Activated T-cell treated with anti-CD3 and anti-CD28 coated beads, Interleukin-2, amount 50 U/mL, for 72 hours (primary cell): ENCODE results near the gene UBE2Q1. TPM values are rescaled to one million over a fixed set of nuclear protein-coding genes. Genes with fewer than 3 reads are reported as not detected.

Source experiments
- ATAC-seq, 2 donors: fragments of 150-1000 bp; cut with Tn5 transposase; replicated peaks in 1 of 2; 2 replicates each; pipeline ENCODE4 v1.10.0; 2021; ENCODE audit warnings: moderate library complexity in 2 of 2, mild to moderate bottlenecking in 1 of 2
- DNase-seq, 2 donors: peaks; one replicate each; pipeline ENCODE4 v3.0.0; 2021 to 2022; ENCODE audit warnings: mixed read lengths in 1 of 2
- H3K27ac Mint-ChIP-seq: one replicate; pipeline ENCODE4 v1.8.0; 2022; ENCODE audit warnings: mild to moderate bottlenecking, moderate library complexity, mixed read lengths
- H3K27me3 Mint-ChIP-seq: one replicate; pipeline ENCODE4 v1.8.0; 2022; ENCODE audit warnings: low read depth, mixed read lengths
- H3K36me3 Mint-ChIP-seq, 2 donors: one replicate each; pipeline ENCODE4 v1.8.0; 2022; ENCODE audit warnings: mixed read lengths in 2 of 2, mild to moderate bottlenecking in 1 of 2; ENCODE audit not compliant: insufficient read depth in 2 of 2
- H3K4me1 Mint-ChIP-seq: one replicate; pipeline ENCODE4 v1.8.0; 2022; ENCODE audit warnings: low read depth, mixed read lengths
- H3K4me3 Mint-ChIP-seq, 2 donors: one replicate each; pipeline ENCODE4 v1.8.0; 2022; ENCODE audit warnings: mild to moderate bottlenecking in 2 of 2, mixed read lengths in 2 of 2, moderate library complexity in 2 of 2
- H3K9me3 Mint-ChIP-seq, 2 donors: one replicate each; pipeline ENCODE4 v1.8.0; 2022; ENCODE audit warnings: mixed read lengths in 2 of 2
- total RNA-seq, 2 donors: library from RNA; stranded (reverse); gene quantifications; one replicate each; pipeline ENCODE4 v1.2.3, GENCODE V29; 2022

Gene UBE2Q1
- total RNA-seq, 2 donors from 2014 or later, result 99.6 to 102 TPM

GRCh38 chr1:154573168-154573510 lies 14.7 kb upstream of the UBE2Q1 start:
- no peaks in the 10 kb centered on the region for H3K36me3 Mint-ChIP-seq
- ATAC-seq, result peak; percentile 5 to 8

GRCh38 chr1:154572468-154573167 lies 14.2 kb upstream of the UBE2Q1 start:
- Mint-ChIP-seq H3K27ac (no peak overlapping the region), H3K36me3 (no peaks in the 10 kb centered on the region), H3K4me3 (no peak overlapping the region), H3K27me3 (peaks cover 15% of the 10 kb centered on the region), H3K9me3 (no peaks in the 10 kb centered on the region), H3K4me1 (peaks cover 7% of the 10 kb centered on the region)
- ATAC-seq, result peak; percentile 2 to 11
- DNase-seq, result no peak

More at GRCh38 chr1:154573168-154573510, 14.7 kb upstream of the UBE2Q1 start:
- Mint-ChIP-seq H3K9me3 (no peaks in the 10 kb centered on the region), H3K27ac (no peak overlapping the region), H3K27me3 (peaks cover 10% of the 10 kb centered on the region), H3K4me3 (no peak overlapping the region), H3K4me1 (peaks cover 2% of the 10 kb centered on the region)
- no peak for DNase-seq

GRCh38 chr1:154571964-154572288 lies 13.5 kb upstream of the UBE2Q1 start:
- DNase-seq (no peak), ATAC-seq (no peak)
- H3K36me3 Mint-ChIP-seq, result no peaks in the 10 kb centered on the region
- peak overlapping the region; percentile 38 for H3K27ac Mint-ChIP-seq
- peaks cover 10% of the 10 kb centered on the region for H3K4me1 Mint-ChIP-seq
- H3K4me3 Mint-ChIP-seq, result no peak overlapping the region
- peaks cover 22% of the 10 kb centered on the region for H3K27me3 Mint-ChIP-seq
- H3K9me3 Mint-ChIP-seq, result no peaks in the 10 kb centered on the region

GRCh38 chr1:154571244-154571963 lies 12.9 kb upstream of the UBE2Q1 start:
- Mint-ChIP-seq H3K36me3 (no peaks in the 10 kb centered on the region), H3K4me3 (no peak overlapping the region), H3K4me1 (peaks cover 10% of the 10 kb centered on the region), H3K27me3 (peaks cover 27% of the 10 kb centered on the region), H3K27ac (no peak overlapping the region), H3K9me3 (no peaks in the 10 kb centered on the region)
- DNase-seq, result no peak
- no peak for ATAC-seq

- Mint-ChIP-seq H3K4me3 (peak overlapping the region; percentile 71 to 74), H3K27me3 (peaks cover 29% of the 10 kb centered on the region), H3K36me3 (no peaks in the 10 kb centered on the region), H3K9me3 (no peaks in the 10 kb centered on the region), H3K27ac (no peak overlapping the region), H3K4me1 (peaks cover 10% of the 10 kb centered on the region)
- no peak for DNase-seq
- ATAC-seq, result no peak
Observed at GRCh38 chr1:154568157-154568815, 9.8 kb upstream of the UBE2Q1 start.

- H3K4me1 Mint-ChIP-seq, result peaks cover 10% of the 10 kb centered on the region
- no peaks in the 10 kb centered on the region for H3K36me3 Mint-ChIP-seq
- peaks cover 29% of the 10 kb centered on the region for H3K27me3 Mint-ChIP-seq
- peak; percentile 80 to 85 for DNase-seq
- peak; percentile 88 for ATAC-seq
- no peak within 1 kb of the TSS for H3K27ac Mint-ChIP-seq
- H3K4me3 Mint-ChIP-seq, result peak within 1 kb of the TSS; percentile 71 to 74
- H3K9me3 Mint-ChIP-seq, result no peaks in the 10 kb centered on the region
Observed at GRCh38 chr1:154567386-154568156, 9.1 kb upstream of the UBE2Q1 start, which contains the start of gene CHRNB2. CHRNB2 (plus strand) TSS chr1:154567778; CDS start chr1:154568045, 267 bp downstream.

GRCh38 chr1:154565876-154566275 lies 7.4 kb upstream of the UBE2Q1 start:
- H3K27me3 Mint-ChIP-seq, result peaks cover 21% of the 10 kb centered on the region
- peaks cover 10% of the 10 kb centered on the region for H3K4me1 Mint-ChIP-seq
- no peaks in the 10 kb centered on the region for H3K9me3 Mint-ChIP-seq
- H3K36me3 Mint-ChIP-seq, result no peaks in the 10 kb centered on the region
- no peak overlapping the region for H3K4me3 Mint-ChIP-seq
- DNase-seq (no peak), ATAC-seq (no peak)
- H3K27ac Mint-ChIP-seq, result no peak overlapping the region

- DNase-seq (peak; percentile 85), ATAC-seq (peak; percentile 50 to 51)
- Mint-ChIP-seq H3K4me3 (peak overlapping the region; percentile 83 to 98), H3K27ac (peak overlapping the region; percentile 76), H3K4me1 (peaks cover 40% of the 10 kb centered on the region), H3K36me3 (peaks cover 7 to 18% of the 10 kb centered on the region in 2 donors), H3K27me3 (no peaks in the 10 kb centered on the region), H3K9me3 (no peaks in the 10 kb centered on the region)
Observed at GRCh38 chr1:154559466-154560044, 1.1 kb upstream of the UBE2Q1 start.

- no peaks in the 10 kb centered on the region for H3K27me3 Mint-ChIP-seq
- peaks cover 42% of the 10 kb centered on the region for H3K4me1 Mint-ChIP-seq
- H3K36me3 Mint-ChIP-seq, result peaks cover 7 to 20% of the 10 kb centered on the region in 2 donors
- peak overlapping the region; percentile 83 to 98 for H3K4me3 Mint-ChIP-seq
- peak; percentile 95 to 96 for ATAC-seq
- no peaks in the 10 kb centered on the region for H3K9me3 Mint-ChIP-seq
- DNase-seq, result peak; percentile 100
- peak overlapping the region; percentile 88 for H3K27ac Mint-ChIP-seq
Observed at GRCh38 chr1:154558720-154559465, 431 bp upstream of the UBE2Q1 start.

- Mint-ChIP-seq H3K27ac (peak overlapping the region; percentile 88), H3K4me1 (peaks cover 50% of the 10 kb centered on the region), H3K36me3 (peaks cover 7 to 28% of the 10 kb centered on the region in 2 donors), H3K4me3 (peak overlapping the region; percentile 91 to 96), H3K9me3 (no peaks in the 10 kb centered on the region), H3K27me3 (no peaks in the 10 kb centered on the region)
- no peak for ATAC-seq
- no peak for DNase-seq
Observed at GRCh38 chr1:154557248-154557938, 1.1 kb downstream of the UBE2Q1 start.

- no peak for DNase-seq
- Mint-ChIP-seq H3K27me3 (no peaks in the 10 kb centered on the region), H3K4me1 (peaks cover 50% of the 10 kb centered on the region), H3K4me3 (peak overlapping the region; percentile 91 to 96), H3K36me3 (peaks cover 7 to 30% of the 10 kb centered on the region in 2 donors), H3K9me3 (no peaks in the 10 kb centered on the region), H3K27ac (peak overlapping the region; percentile 62)
- no peak for ATAC-seq
Observed at GRCh38 chr1:154556422-154556821, 2.0 kb downstream of the UBE2Q1 start.
